Astrocyte (in vitro differentiated cells and primary cell): ENCODE data around the gene PDE1A.

Source experiments
- CTCF ChIP-seq: IDR thresholded peaks from 2 replicates; pipeline ENCODE4 v1.5.1; 2011; ENCODE audit warnings: low read depth, mild to moderate bottlenecking, inconsistent platforms, low read length, moderate library complexity; ENCODE audit not compliant: insufficient read depth
- EZH2 ChIP-seq: IDR thresholded peaks from 2 replicates; pipeline ENCODE4 v1.6.1; 2012; ENCODE audit warnings: mild to moderate bottlenecking, low read length, inconsistent platforms; ENCODE audit not compliant: insufficient read depth

GRCh38 chr2:182447863-182448262 lies 21.0 kb upstream of the PDE1A start:
- TF ChIP-seq CTCF (no peak), EZH2 (no peak)
